CD4-positive, alpha-beta T cell treated with Interleukin-4 for 1 hour (primary cell): ENCODE measurements around the gene CAMTA1.

Source experiments
- DNase-seq, 2 donors: peaks; one replicate each; pipeline ENCODE4 v3.0.0-alpha.2; 2020 to 2022

Gene CAMTA1

DNA sequence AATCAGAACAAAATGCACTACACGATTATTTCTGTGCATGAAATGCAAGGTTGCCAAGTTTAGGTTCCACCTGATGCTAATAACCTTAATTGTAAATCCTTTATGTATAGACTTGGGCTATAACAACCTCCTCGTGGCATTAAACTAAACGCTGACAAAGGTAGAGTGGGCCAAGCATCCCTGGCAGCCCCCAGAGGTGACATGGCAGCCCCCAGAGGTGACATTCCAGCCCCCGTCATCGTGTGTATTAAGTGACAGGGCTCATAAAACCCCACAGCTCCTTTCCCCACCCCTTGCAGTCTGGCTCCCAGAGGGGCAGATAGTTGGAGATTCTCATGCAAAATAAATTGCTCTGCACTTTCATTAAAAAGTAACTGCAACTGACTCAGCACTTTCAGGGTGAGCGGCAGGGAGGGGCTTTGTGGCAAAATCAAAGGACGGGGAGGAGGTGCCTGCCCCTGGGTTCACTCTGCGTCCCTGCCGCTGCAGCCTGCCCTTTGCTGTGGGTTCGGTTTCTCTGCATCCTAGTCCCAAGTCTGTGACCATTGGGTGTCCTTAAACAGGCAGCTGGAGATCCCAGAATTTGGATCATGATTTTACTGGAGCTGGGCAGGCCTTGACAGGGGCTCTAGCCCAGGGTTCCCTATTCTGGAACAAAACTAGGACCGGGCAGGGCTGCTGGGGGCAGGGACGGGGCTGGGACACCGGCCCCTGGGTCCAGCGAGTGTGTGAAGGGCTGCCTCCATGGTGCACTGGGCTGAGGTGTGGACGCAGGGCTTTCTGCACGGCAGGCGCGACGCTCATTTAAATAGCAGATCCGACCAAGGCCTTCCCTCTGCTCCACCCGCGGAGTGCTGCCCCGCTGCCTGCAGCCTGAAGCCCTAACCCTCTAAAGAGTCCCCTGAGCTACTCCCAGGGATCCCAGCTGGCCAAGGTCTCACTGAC lies 751.0 kb downstream of the CAMTA1 start:
- no peak for DNase-seq

DNA sequence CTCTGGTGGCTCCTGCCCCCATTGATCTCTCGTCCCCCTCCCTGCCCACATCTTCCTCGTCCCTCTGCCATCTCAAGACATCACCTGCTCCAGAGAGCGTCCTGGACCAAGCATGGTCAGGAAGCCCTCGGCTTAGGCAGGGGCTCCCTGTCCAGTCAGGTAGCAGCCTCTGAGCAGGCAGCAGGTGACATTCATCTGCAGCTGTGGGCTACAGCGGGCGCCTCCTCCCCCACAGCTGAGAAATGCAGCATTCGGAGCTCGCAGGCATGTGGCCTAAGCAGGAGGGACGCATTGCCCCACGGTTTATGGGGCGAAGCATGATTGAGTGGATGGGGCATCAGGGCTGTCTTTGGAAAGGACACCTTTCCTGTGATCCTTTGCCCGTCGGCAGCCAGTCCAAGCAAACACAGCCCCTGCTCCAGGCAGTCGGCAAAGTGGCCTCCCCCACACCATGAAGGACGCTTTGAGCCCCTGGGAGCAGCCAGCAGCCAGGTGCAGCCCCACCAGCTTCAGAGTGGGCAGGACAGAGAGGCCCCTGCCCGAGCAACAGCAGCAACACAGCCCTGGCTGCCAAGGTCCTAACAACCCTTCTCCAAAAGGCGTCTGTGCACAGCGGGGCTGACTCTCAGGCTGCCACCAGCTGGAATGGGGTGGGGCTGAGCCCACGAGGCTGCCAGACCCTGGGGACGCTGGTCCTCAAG lies 751.8 kb downstream of the CAMTA1 start:
- DNase-seq = no peak

DNA sequence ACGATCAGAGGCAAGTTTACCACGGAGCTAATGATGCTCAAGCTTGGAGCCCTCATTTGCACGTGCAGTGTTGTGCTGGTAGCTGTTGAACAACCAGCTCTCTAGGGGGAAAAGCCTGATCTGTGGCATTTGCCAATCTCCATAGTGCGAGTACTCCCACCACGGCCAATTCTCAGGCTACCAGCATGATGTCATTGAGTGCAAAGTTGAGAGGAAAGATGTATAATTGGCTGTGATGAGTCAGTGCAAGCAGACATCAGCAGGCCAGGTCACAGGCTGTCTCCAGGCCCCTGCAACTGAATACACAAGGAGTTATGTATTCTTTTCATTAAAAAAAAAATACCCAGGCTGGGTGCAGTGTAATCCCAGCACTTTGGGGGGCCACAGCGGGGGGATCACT lies 752.8 kb downstream of the CAMTA1 start:
- DNase-seq = no peak

GRCh38 chr1:7538849-7539768 lies 753.9 kb downstream of the CAMTA1 start:
- DNase-seq = no peak

GRCh38 chr1:7539769-7540175 lies 754.5 kb downstream of the CAMTA1 start:
- DNase-seq = no peak

GRCh38 chr1:7540816-7541215 lies 755.6 kb downstream of the CAMTA1 start:
- DNase-seq = no peak

DNA sequence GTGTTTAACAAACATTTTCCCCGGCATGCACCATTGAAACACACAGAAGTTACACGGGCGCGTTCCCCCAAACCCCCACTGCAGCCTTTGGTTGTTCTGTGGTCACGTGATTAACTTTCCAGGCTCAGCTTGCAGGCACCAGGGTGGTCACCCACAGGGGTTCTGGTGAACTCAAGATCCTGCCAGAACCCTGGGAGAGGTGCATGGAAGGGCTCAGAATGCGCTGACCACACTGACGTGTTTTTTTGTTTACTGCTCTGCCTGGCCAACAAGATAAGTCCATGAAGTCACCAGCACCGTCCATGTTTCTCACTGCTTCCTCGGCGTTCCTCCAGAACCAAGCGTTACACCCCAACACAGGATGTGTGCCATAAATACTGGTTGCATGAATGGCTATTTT lies 756.4 kb downstream of the CAMTA1 start:
- DNase-seq = no peak

DNA sequence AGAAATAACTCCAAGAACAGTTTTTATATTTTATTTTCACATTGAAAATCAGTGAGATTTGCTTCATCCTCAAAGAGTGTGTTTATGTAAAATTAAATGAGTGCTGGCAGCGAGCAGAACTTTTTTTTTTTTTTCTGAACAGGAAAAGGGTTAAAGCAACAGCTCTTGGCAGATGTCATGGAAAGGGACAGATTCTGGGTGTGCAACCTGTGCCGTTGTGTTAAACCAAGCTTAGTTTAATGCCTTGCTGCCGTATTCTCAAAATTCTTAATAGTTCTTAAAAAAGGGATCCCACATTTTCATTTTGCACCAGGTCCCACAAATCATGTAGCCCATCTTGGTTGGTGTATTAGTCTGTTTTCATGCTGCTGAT lies 758.5 kb downstream of the CAMTA1 start:
- DNase-seq = no peak

DNA sequence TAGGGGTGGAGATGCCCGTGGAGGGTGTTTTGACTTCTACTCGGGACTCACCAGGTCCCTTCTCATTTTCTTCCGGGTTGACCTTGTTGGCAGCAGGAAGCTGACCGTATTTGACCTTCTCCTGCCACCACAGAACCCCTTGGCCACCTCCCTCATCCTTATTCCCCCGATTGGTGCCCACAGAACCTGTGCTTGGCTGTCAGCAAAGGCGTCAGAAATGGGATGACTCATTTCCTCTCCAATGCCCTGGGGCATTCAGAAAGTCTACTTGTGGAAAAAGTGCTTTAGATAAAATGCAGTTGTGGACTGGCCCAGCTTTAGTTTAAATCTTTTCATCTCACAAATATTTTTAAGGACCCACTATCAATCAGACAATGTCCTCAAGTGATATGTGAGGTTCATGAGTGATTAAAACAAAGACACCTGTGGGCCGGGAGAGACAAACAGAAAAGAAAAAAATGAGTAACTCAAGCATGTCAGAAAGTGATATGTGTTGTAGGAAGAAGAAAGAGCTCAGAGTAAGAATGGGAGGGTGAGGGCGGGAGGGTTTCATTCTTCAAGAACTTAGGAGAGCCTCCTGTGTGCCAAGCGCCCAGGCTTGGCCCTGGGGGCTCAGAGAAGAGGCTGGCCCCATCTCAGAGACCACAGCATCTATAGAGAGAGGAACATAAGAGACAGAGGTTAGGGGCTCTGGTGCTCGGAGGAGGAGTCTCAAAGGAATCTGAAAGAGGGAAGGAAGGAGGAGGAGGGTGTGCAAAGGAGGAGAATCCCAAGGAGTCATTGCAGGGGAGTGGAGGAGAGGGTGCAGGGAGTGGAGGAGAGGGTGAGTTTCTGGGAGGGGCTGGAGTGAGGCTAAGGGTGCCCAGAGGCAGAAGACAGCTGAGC lies 764.3 kb downstream of the CAMTA1 start:
- DNase-seq = no peak

DNA sequence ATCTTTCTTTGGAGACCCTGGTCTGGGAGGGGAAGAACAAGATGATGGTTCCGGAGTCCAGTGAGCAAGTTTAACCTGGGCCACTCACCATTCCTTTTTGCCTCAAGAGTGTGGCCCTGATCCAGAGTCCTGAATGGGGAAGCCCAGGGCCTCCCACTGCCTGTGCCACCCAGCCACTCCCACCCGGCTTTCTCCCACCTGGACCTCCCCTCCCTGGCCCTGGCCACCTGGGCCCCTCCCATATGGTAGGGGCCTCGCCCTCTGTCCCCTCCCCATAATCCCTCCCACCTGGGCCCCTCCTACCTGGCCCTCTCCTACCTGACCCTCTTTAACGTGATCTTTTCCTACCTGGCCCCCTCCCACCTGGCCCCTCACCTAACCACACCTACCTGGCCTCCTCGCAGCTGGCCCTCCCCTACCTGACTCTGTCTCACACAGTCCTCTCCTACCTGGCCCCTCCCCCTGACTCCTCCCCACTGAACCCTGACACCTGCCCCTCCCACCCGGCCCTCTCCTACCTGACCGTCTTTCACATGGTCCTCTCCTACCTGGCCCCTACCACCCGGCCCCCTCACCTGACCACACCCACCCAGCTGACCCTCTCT lies 765.1 kb downstream of the CAMTA1 start:
- DNase-seq = no peak

GRCh38 chr1:7550981-7551380 lies 765.7 kb downstream of the CAMTA1 start:
- DNase-seq = no peak

DNA sequence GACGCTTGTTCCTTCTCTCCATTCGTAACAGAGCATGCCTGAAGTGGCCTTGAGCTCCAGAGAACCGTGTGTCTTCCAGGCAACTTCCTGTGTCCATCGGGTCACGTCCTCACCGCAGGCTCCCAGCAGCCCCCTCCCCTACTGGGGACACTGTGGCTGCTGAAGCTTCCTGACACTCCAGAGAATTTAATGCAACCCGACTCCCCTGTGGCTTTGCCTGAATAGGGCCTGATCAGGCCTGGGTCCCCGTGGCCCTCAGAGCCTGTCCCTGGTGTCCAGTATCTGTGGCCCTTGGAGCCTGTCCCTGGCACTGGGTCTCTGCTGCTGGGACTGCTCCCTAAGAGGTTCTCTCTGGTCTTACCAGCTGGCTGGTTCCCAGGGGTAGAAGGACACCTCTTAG lies 766.2 kb downstream of the CAMTA1 start:
- DNase-seq = no peak

GRCh38 chr1:7552402-7552801 lies 767.1 kb downstream of the CAMTA1 start:
- DNase-seq = no peak

DNA sequence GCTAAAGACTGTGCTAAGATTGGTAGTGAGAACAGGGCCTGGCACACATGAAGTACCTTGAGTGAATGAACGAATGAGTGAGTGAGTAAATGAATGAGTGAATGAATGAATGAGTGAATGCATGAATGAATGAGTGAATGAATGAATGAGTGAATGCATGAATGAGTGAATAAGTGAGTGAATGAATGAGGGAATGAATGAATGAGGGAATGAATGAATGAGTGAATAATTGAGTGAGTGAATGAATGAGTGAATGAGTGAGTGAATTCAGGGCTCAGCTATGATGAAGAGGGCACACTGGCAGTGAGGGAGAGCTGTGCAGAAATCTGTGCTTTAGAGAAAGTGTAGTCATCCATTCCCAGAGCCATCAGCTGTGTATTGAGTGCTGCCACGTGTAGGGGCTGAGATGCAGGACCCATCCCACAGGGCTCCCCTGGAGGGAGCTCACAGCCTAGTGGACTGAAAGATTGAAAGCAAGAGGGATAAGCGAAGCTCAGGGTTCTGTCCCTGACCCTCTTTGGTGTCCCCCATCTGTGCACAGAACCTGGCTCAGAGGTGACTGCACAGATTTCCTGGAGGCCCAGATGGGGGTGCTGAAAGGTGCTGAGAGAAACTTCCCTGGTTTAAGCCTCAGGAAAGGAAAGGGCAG lies 767.9 kb downstream of the CAMTA1 start:
- DNase-seq = no peak

DNA sequence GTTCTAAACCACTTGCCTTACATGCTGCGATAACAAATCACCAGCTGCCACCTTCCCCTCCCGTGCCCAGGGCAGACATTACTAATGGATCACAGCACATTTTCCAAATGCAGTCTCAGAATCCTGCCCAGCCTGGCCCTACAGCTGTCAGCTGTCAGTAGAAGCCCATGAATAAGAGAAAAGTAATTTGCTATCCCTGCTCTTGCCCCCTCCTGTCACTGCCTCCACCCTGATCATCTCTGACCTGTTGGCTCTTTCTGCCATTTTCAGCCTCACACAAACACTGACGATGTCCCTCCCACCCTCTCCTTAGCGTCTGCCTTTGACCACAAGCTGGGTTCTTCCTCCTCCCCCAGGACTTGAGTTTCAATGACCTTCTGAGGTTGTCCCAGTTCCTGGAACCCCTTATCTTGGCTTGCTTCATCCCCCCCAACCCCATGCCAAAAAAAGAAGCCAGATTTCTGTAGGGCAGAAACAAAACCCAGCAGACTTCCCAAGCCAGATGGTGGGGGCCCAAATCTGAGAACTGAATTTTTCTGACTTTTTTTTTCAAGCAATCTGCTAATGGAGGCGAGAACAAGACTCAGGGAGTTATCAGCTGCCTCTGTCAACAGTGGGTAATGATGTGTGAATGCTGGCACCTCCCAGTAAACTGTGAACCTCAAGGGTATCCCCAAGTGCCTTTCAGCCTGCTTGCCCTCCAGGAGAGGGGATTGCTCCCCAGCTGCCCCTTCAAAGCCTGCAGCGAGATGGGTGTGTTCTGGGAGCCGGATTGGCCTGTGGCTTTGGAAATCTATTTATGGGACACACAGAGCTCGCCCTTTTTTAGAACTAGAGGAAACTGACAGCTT lies 769.4 kb downstream of the CAMTA1 start:
- no peak for DNase-seq

- no peak for DNase-seq
Observed at GRCh38 chr1:7555391-7556185, 770.3 kb downstream of the CAMTA1 start.

DNA sequence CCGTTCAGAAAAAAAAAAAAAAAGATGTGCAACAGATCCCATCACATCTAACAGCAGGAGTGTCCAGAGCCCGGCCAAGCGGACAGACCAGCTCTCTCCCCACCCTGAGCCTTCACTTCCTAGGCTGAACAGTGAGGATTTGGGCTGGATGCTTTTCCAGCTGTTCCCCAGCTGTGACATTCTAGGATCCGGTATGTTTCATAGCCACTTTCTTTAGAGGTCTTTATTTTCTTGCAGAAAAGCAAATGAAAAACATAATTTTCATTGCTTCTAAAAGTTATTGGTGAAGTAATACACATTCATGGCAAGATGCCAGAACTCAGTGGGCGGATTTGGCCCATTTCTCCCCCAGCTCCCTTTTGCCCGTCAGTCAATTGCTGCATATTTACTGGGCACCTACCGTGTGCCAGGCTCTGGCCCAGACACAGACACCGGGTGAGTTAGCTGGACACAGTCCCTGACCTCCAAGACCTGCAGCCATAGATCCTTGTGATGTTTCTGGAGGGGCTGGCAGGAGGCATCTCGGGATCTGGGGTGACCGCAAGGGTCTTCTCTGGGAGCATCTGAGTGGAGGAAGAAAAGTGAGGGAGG lies 772.1 kb downstream of the CAMTA1 start:
- no peak for DNase-seq

DNA sequence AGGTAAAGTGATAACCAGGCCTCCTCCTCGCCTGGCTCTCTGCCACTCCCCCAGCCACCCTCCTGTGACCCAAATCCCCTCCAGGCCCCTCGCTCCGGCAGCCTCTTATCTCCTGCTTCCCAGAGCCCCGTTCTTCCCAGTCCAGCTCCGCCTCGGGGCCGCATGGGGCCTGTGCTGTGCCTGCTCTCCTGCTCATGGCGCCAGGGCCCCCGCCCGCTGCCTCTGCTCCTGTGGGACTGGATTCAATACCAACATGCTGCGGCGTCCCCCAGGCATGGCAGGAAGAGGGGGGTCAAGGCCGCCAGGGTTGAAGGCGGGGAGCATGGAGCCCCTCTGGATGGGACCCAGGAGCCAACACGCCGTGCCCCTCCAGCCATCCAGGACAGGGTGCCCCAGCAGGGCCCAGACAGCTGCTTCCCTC lies 772.8 kb downstream of the CAMTA1 start:
- DNase-seq = no peak

DNA sequence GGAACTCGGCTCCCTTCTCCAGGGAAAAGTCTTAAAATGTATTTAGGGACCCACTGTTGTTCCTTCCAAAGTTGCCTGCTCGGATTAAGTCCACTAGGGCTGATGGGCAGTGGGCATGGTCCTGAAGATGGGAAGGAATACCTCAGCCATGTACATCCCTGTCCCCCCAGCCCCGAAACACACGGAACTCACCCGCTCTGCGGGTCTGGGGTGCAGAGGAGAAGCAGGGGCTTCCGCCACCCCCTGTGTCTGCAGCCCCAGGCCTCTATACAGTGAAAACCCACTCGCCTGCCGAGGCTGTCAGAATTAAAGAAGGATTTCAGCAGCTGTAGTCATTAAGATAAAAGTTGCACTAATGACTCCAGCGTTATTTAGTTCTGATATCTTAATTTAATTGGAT lies 773.2 kb downstream of the CAMTA1 start:
- no peak for DNase-seq
